ENCODE data around the gene GALNT9.
"Not testable (repeated sequence)": the region's sequence is repeated elsewhere in the genome, so short reads cannot be mapped to it uniquely, and the experiment has no call there.

GALNT9 gene

GRCh38 chr12:132247718-132248452 lies 81.5 kb downstream of the GALNT9 start:
- DNase-seq = no peak

GRCh38 chr12:132246997-132247717 lies 82.2 kb downstream of the GALNT9 start:
- DNase-seq = no peak

- no peak for DNase-seq
These were observed 83.8 kb downstream of the GALNT9 start for GRCh38 chr12:132245521-132246101.

GRCh38 chr12:132244724-132245295 lies 84.6 kb downstream of the GALNT9 start:
- no peak for DNase-seq

- no peak for DNase-seq
These were observed 85.6 kb downstream of the GALNT9 start for GRCh38 chr12:132243596-132244310.

- not testable (repeated sequence) for DNase-seq
These were observed 86.2 kb downstream of the GALNT9 start for GRCh38 chr12:132243171-132243570.

- DNase-seq = not testable (repeated sequence)
These were observed 88.8 kb downstream of the GALNT9 start for GRCh38 chr12:132240669-132241007.

GRCh38 chr12:132239796-132240668 lies 89.4 kb downstream of the GALNT9 start:
- DNase-seq = no peak

- no peak for DNase-seq
These were observed 90.0 kb downstream of the GALNT9 start for GRCh38 chr12:132239392-132239791.

- DNase-seq = no peak
These were observed 90.5 kb downstream of the GALNT9 start for GRCh38 chr12:132238884-132239283.

- DNase-seq = no peak
These were observed 90.9 kb downstream of the GALNT9 start for GRCh38 chr12:132238488-132238854.

GRCh38 chr12:132237772-132238487 lies 91.5 kb downstream of the GALNT9 start:
- DNase-seq = no peak

- no peak for DNase-seq
These were observed 92.2 kb downstream of the GALNT9 start for GRCh38 chr12:132236930-132237771.

GRCh38 chr12:132236129-132236929 lies 93.1 kb downstream of the GALNT9 start:
- no peak for DNase-seq

- DNase-seq = no peak
These were observed 94.1 kb downstream of the GALNT9 start for GRCh38 chr12:132235116-132235820.

GRCh38 chr12:132230381-132230780 lies 99.0 kb downstream of the GALNT9 start:
- no peak for DNase-seq

- no peak for DNase-seq
These were observed 99.5 kb downstream of the GALNT9 start for GRCh38 chr12:132229926-132230325.

GRCh38 chr12:132229193-132229760 lies 100.1 kb downstream of the GALNT9 start:
- DNase-seq = no peak
